Measurements from ENCODE around the gene GSE1.

- TF ChIP-seq CTCF (conservative IDR thresholded peaks at IDR 0.05; ENCODE audit: low read depth, low read length) (no peak), EZH2phosphoT487 (IDR thresholded peaks at IDR 0.05; ENCODE audit: borderline replicate concordance, low read length) (no peak), EZH2 (IDR thresholded peaks at IDR 0.05; ENCODE audit: low read length, unreplicated experiment) (no peak)
These were observed 46.5 kb upstream of the GSE1 start for GRCh38 chr16:85566561-85567100.

Measured in PC-3 (cell line).